Small intestine (tissue), 7 donors: ENCODE measurements around the gene GLE1. TPM values are rescaled to one million over a fixed set of nuclear protein-coding genes. Genes with fewer than 3 reads are reported as not detected.

ENCODE experiments used
- DNase-seq, 2 donors: peaks; one replicate each; pipeline versions ENCODE4 v3.0.0 to v3.0.0-alpha.2; 2013
- FAIRE-seq: peaks from 2 replicates; lab custom pipeline; 2012; peaks lifted over from hg19 to GRCh38; lab: Jason Lieb, UNC
- H3K27ac ChIP-seq, 3 donors: one replicate each; pipeline ENCODE4 v1.5.1; 2013; ENCODE audit warnings: low read length in 2 of 3, mild to moderate bottlenecking in 2 of 3, control low read depth in 1 of 3, inconsistent platforms in 1 of 3, low read depth in 1 of 3, moderate library complexity in 1 of 3
- H3K27me3 ChIP-seq, 3 donors: one replicate each; pipeline ENCODE4 v1.6.1; 2013; ENCODE audit warnings: low read length in 3 of 3, inconsistent platforms in 1 of 3; ENCODE audit not compliant: control insufficient read depth in 3 of 3, insufficient read depth in 3 of 3
- H3K36me3 ChIP-seq, 3 donors: one replicate each; pipeline ENCODE4 v1.6.1; 2013; ENCODE audit warnings: low read length in 3 of 3, inconsistent platforms in 1 of 3, low read depth in 1 of 3, mild to moderate bottlenecking in 1 of 3, moderate library complexity in 1 of 3; ENCODE audit not compliant: control insufficient read depth in 3 of 3, insufficient read depth in 2 of 3
- H3K4me1 ChIP-seq, 3 donors: one replicate each; pipeline ENCODE4 v1.6.1; 2013; ENCODE audit warnings: low read length in 2 of 3, inconsistent platforms in 1 of 3, low read depth in 1 of 3, mild to moderate bottlenecking in 1 of 3, moderate library complexity in 1 of 3; ENCODE audit not compliant: control insufficient read depth in 3 of 3, insufficient read depth in 2 of 3
- H3K4me3 ChIP-seq, 3 donors: one replicate each; pipeline ENCODE4 v1.5.1; 2013; ENCODE audit warnings: low read length in 3 of 3, control low read depth in 1 of 3, inconsistent platforms in 1 of 3, low read depth in 1 of 3, mild to moderate bottlenecking in 1 of 3, moderate library complexity in 1 of 3
- H3K9me3 ChIP-seq, 2 donors: one replicate each; pipeline ENCODE4 v1.6.1; 2013; ENCODE audit warnings: low read depth in 1 of 2, low read length in 1 of 2; ENCODE audit not compliant: control insufficient read depth in 2 of 2, insufficient read depth in 1 of 2
- WGBS, 3 donors: extraction: QIAGEN DNeasy Blood & Tissue Kit; methylation state at CpG; one replicate each; pipeline ENCODE4 v1.1.7; 2013; 5-methylcytosine and 5-hydroxymethylcytosine counted together
- polyA plus RNA-seq, 4 donors: library from polyadenylated mRNA; stranded (reverse) in 3 of 4; unstranded in 1 of 4; fragments of 200-250 nt in 3 of 4; fragments of 120-200 nt in 1 of 4; gene quantifications; one replicate each; pipeline versions ENCODE4 v1.2.1 to v1.2.3, GENCODE V29; 2013
- donor health status: healthy with polysubstance abuse.
- donor health status: control.
- donor health status: control.
- donor health status: Bipolar disorder and iron deficiency.
- donor health status: healthy.

Gene GLE1
- polyA plus RNA-seq, 4 donors, result 17.8 to 31.3 (median 21.1) TPM

GRCh38 chr9:128556276-128556675 lies 51.8 kb downstream of the GLE1 start:
- Histone ChIP-seq H3K27ac (no peak overlapping the region), H3K4me1 (peaks cover 8 to 50% (median 20%) of the 10 kb centered on the region in 3 donors)
- 79 to 88% (median 80%) methylated on average over 2 of the region's 2 CpGs for WGBS, 3 donors

GRCh38 chr9:128556926-128557634 lies 52.6 kb downstream of the GLE1 start:
- 55 to 63% (median 60%) methylated on average over 5 of the region's 5 CpGs for WGBS, 3 donors
- DNase-seq, result peak; percentile 53 to 67
- Histone ChIP-seq H3K9me3 (no peaks in the 10 kb centered on the region), H3K27ac (no peak overlapping the region), H3K36me3 (peaks cover 0 to 6% (median 0%) of the 10 kb centered on the region in 3 donors), H3K27me3 (no peaks in the 10 kb centered on the region), H3K4me1 (peaks cover 8 to 45% (median 20%) of the 10 kb centered on the region in 3 donors), H3K4me3 (no peak overlapping the region)
- FAIRE-seq, result no peak

More at GRCh38 chr9:128556276-128556675, 51.8 kb downstream of the GLE1 start:
- no peak overlapping the region for H3K4me3 ChIP-seq
- FAIRE-seq (no peak), DNase-seq (peak in 1 of 2 donors; percentile 25)
- H3K36me3 ChIP-seq, result peaks cover 0 to 4% (median 0%) of the 10 kb centered on the region in 3 donors
- no peaks in the 10 kb centered on the region for H3K9me3 ChIP-seq
- no peaks in the 10 kb centered on the region for H3K27me3 ChIP-seq

- Histone ChIP-seq H3K4me3 (no peak overlapping the region), H3K36me3 (peaks cover 0 to 15% (median 4%) of the 10 kb centered on the region in 3 donors), H3K4me1 (peaks cover 8 to 44% (median 19%) of the 10 kb centered on the region in 3 donors), H3K9me3 (no peaks in the 10 kb centered on the region), H3K27ac (peak overlapping the region; percentile 73 to 84 (median 81)), H3K27me3 (no peaks in the 10 kb centered on the region)
- DNase-seq (peak; percentile 88 to 95), FAIRE-seq (no peak)
- WGBS, 3 donors, result 5 to 7% (median 6%) methylated on average over 12 of the region's 12 CpGs
These were observed 54.2 kb downstream of the GLE1 start for GRCh38 chr9:128558431-128559310.

DNA sequence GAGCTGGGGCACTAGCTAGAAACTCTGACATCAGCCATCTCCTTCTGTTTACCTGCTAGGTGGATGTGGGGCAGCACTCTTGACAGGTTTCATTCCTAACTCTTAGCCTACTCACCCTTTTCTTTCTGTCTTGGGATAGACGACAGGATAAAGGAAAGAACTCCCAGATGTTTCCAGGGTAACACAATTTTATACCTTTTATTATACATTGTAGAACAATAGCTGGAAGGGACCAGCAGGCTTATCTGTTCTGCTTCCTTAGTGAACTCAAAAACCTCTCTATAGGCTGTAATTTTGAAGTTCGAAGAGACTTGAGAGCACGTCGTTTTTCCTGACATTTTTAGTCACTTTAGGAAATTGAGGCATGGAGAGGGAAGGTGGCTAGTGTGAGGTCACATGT lies 61.1 kb downstream of the GLE1 start:
- H3K9me3 ChIP-seq, result no peaks in the 10 kb centered on the region
- H3K27ac ChIP-seq, result peak overlapping the region in 1 of 3 donors; percentile 11
- no peak overlapping the region for H3K4me3 ChIP-seq
- peaks cover 8 to 42% (median 10%) of the 10 kb centered on the region in 3 donors for H3K36me3 ChIP-seq
- 65 to 68% (median 66%) methylated on average over 4 of the region's 4 CpGs for WGBS, 3 donors
- H3K27me3 ChIP-seq, result no peaks in the 10 kb centered on the region
- FAIRE-seq (no peak), DNase-seq (no peak)
- no peaks in the 10 kb centered on the region for H3K4me1 ChIP-seq

DNA sequence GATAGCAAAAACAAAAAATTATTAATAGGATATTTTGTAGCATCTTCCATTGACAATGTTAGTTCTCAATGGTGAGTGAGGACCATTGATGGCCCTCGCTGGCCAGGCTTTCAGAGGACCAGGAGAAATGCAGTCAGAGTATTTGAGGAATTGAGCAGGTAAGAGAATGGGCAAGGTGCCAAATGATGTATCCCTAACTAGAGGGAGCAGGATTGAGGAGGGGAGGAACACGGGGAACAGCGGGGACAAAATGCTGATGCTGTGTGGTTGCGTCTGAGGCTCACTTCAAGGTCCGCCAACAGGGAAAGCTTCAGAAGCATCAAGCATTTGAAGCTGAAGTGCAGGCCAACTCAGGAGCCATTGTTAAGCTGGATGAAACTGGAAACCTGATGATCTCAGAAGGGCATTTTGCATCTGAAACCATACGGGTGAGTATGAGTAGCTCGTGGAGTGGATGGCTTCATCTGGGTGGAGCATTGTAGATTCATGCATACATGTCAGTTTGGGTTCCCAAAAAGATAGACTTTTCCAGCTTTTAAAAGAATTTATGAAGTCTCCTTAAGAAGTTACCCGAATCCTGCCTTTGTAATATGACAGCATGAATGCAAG lies 64.1 kb downstream of the GLE1 start:
- no peak overlapping the region for H3K4me3 ChIP-seq
- DNase-seq, result no peak
- H3K27ac ChIP-seq, result no peak overlapping the region
- FAIRE-seq, result no peak
- H3K9me3 ChIP-seq, result no peaks in the 10 kb centered on the region
- peaks cover 3 to 52% (median 21%) of the 10 kb centered on the region in 3 donors for H3K36me3 ChIP-seq
- H3K4me1 ChIP-seq, result no peaks in the 10 kb centered on the region
- no peaks in the 10 kb centered on the region for H3K27me3 ChIP-seq
- 77 to 83% (median 80%) methylated on average over 8 of the region's 8 CpGs for WGBS, 3 donors

DNA sequence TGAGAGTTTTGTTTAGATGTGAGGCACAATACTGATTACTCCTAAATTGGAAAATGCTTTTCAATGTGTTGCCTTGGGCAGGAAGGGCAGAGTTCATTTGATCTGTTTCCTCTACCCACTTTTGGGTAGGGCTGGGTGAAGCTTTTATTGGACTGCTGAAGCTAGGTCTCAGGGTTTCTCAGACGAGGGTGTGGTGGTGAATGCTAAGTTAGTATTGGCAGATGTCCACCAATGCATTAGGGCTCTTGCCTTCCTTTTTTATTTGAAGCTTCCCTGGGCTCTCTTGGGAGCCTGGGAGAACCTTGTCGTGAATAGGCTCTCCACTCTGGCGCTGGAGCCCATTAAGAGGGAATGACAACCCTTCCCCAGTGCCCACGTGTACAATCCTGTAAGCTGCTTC lies 71.0 kb downstream of the GLE1 start:
- Histone ChIP-seq H3K4me1 (no peaks in the 10 kb centered on the region), H3K27ac (no peak overlapping the region), H3K9me3 (no peaks in the 10 kb centered on the region), H3K36me3 (peaks cover 26 to 56% (median 44%) of the 10 kb centered on the region in 3 donors), H3K27me3 (no peaks in the 10 kb centered on the region), H3K4me3 (no peak overlapping the region)
- DNase-seq, result peak in 1 of 2 donors; percentile 81
- WGBS, 3 donors, result 26 to 59% (median 52%) methylated on average over 4 of the region's 4 CpGs
- FAIRE-seq, result no peak

DNA sequence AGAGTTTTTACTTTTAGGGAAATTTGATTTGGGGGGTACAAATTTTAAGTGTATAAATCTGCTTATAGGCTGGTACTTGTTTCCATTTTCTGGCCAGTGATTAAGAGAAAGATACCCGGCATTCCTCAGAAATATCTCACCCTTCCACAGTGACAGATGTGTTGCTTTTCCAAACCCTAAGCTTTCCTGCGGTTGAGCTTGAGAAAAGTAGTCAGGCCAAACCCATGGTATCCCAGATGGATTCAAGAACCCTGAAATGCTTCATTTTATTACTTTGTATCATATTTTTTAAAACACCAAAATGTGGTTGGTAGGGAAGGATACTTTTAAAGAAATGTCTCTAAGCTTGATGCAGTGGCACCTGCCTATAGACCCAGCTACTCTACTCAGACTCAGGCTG lies 71.4 kb downstream of the GLE1 start:
- WGBS, 3 donors, result 93 to 96% (median 95%) methylated on average over 2 of the region's 2 CpGs
- FAIRE-seq (no peak), DNase-seq (no peak)
- peaks cover 28 to 55% (median 45%) of the 10 kb centered on the region in 3 donors for H3K36me3 ChIP-seq
- H3K9me3 ChIP-seq, result no peaks in the 10 kb centered on the region
- no peak overlapping the region for H3K4me3 ChIP-seq
- H3K27me3 ChIP-seq, result no peaks in the 10 kb centered on the region
- H3K27ac ChIP-seq, result no peak overlapping the region
- no peaks in the 10 kb centered on the region for H3K4me1 ChIP-seq

DNA sequence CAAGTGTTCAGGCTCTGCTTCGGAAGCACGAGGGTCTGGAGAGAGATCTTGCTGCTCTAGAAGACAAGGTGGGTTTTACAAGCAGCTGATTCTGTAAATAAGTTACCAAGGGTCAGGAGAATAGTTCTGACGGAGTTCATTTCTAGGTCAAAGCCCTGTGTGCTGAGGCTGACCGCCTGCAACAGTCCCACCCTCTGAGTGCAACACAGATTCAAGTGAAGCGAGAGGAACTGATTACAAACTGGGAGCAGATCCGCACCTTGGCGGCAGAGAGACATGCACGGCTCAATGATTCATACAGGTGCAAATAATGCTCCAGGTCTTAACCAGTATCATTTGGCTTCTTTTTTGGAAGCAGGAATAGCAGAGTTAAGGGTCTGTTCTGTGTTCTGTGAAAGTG lies 72.7 kb downstream of the GLE1 start:
- Histone ChIP-seq H3K9me3 (no peaks in the 10 kb centered on the region), H3K27me3 (no peaks in the 10 kb centered on the region), H3K4me1 (no peaks in the 10 kb centered on the region), H3K36me3 (peaks cover 30 to 48% (median 46%) of the 10 kb centered on the region in 3 donors), H3K4me3 (no peak overlapping the region), H3K27ac (no peak overlapping the region)
- 91 to 97% (median 95%) methylated on average over 8 of the region's 8 CpGs for WGBS, 3 donors
- FAIRE-seq (no peak), DNase-seq (peak in 1 of 2 donors; percentile 19)
